Measurements from ENCODE around the gene EDEM2.
"Not testable (repeated sequence)": the region's sequence is repeated elsewhere in the genome, so short reads cannot be mapped to it uniquely, and the experiment has no call there.

EDEM2 gene

GRCh38 chr20:35129647-35130069, 17.5 kb downstream of the EDEM2 start:
- peak; percentile 56 for DNase-seq

GRCh38 chr20:35125753-35126152, 21.4 kb downstream of the EDEM2 start:
- DNase-seq: no peak

GRCh38 chr20:35122756-35123405, 24.3 kb downstream of the EDEM2 start:
- DNase-seq: no peak

- DNase-seq: no peak
Measured at GRCh38 chr20:35121186-35121585, 25.9 kb downstream of the EDEM2 start.

- DNase-seq: peak; percentile 77
Measured at GRCh38 chr20:35120012-35120701, 27.0 kb downstream of the EDEM2 start.

GRCh38 chr20:35117629-35118028, 29.5 kb downstream of the EDEM2 start:
- DNase-seq: no peak

GRCh38 chr20:35117196-35117595, 29.9 kb downstream of the EDEM2 start:
- DNase-seq: peak; percentile 64

- no peak for DNase-seq
Measured at GRCh38 chr20:35116258-35116657, 30.9 kb downstream of the EDEM2 start.

GRCh38 chr20:35115606-35116005, 31.5 kb downstream of the EDEM2 start:
- DNase-seq: no peak

GRCh38 chr20:35112276-35112675, 34.9 kb downstream of the EDEM2 start:
- DNase-seq: not testable (repeated sequence)

GRCh38 chr20:35111141-35111888, 35.8 kb downstream of the EDEM2 start:
- peak; percentile 87 for DNase-seq

GRCh38 chr20:35108921-35109320, 38.2 kb downstream of the EDEM2 start:
- DNase-seq: no peak

GRCh38 chr20:35106827-35107380, 40.2 kb downstream of the EDEM2 start:
- DNase-seq: no peak

- peak; percentile 65 for DNase-seq
Measured at GRCh38 chr20:35104685-35105295, 42.3 kb downstream of the EDEM2 start.

GRCh38 chr20:35101620-35102019, 45.5 kb downstream of the EDEM2 start:
- DNase-seq: no peak

GRCh38 chr20:35093267-35093884, 53.8 kb downstream of the EDEM2 start:
- peak; percentile 84 for DNase-seq

- DNase-seq: peak; percentile 88
Measured at GRCh38 chr20:35092524-35093266, 54.4 kb downstream of the EDEM2 start, which contains the start of gene TRPC4AP. Gene TRPC4AP, minus strand, starts transcription at chr20:35092807. Its CDS starts 26 bp downstream, at chr20:35092781.

GRCh38 chr20:35091816-35092523, 55.2 kb downstream of the EDEM2 start:
- DNase-seq: peak; percentile 21

GRCh38 chr20:35088231-35089145, 58.6 kb downstream of the EDEM2 start:
- DNase-seq: no peak

- DNase-seq: no peak
Measured at GRCh38 chr20:35087791-35088190, 59.3 kb downstream of the EDEM2 start.
